ENCODE measurements around the gene NNAT. TPM values are rescaled to one million over a fixed set of nuclear protein-coding genes. Genes with fewer than 3 reads are reported as not detected.

The NNAT gene
- total RNA-seq, 1 donor from 2014 or later, result not detected

GRCh38 chr20:37503256-37503927 lies 17.7 kb upstream of the NNAT start:
- Histone ChIP-seq H3K79me2 (ENCODE audit: low read depth) (no peaks in the 10 kb centered on the region), H4K20me1 (ENCODE audit: low read depth) (peaks cover 31% of the 10 kb centered on the region), H3K27ac (no peak overlapping the region), H3K36me3 (no peaks in the 10 kb centered on the region), H3K4me2 (no peak overlapping the region), H3K9me3 (ENCODE audit: low read depth) (no peaks in the 10 kb centered on the region), H3K27me3 (no peaks in the 10 kb centered on the region), H3K4me1 (peaks cover 20% of the 10 kb centered on the region), H3K9ac (no peak overlapping the region), H3K4me3 (no peak overlapping the region), H3F3A (ENCODE audit: low read depth) (peaks cover 28% of the 10 kb centered on the region), H2AFZ (replicated peaks) (no peak overlapping the region)
- DNase-seq (ENCODE audit: low spot score), result no peak
- Mint-ChIP-seq H3K4me3 (no peak overlapping the region), H3K4me1 (no peaks in the 10 kb centered on the region), H3K9me3 (no peaks in the 10 kb centered on the region), H3K36me3 (no peaks in the 10 kb centered on the region), H3K27ac (no peak overlapping the region), H3K27me3 (ENCODE audit: insufficient read depth, low read depth) (no peaks in the 10 kb centered on the region)
- TF ChIP-seq EZH2phosphoT487 (IDR thresholded peaks at IDR 0.05) (no peak), EZH2 (IDR thresholded peaks at IDR 0.05) (no peak)
- TF ChIP-seq, protein P1, sequence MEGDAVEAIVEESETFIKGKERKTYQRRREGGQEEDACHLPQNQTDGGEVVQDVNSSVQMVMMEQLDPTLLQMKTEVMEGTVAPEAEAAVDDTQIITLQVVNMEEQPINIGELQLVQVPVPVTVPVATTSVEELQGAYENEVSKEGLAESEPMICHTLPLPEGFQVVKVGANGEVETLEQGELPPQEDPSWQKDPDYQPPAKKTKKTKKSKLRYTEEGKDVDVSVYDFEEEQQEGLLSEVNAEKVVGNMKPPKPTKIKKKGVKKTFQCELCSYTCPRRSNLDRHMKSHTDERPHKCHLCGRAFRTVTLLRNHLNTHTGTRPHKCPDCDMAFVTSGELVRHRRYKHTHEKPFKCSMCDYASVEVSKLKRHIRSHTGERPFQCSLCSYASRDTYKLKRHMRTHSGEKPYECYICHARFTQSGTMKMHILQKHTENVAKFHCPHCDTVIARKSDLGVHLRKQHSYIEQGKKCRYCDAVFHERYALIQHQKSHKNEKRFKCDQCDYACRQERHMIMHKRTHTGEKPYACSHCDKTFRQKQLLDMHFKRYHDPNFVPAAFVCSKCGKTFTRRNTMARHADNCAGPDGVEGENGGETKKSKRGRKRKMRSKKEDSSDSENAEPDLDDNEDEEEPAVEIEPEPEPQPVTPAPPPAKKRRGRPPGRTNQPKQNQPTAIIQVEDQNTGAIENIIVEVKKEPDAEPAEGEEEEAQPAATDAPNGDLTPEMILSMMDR (IDR thresholded peaks at IDR 0.05), result no peak

DNA sequence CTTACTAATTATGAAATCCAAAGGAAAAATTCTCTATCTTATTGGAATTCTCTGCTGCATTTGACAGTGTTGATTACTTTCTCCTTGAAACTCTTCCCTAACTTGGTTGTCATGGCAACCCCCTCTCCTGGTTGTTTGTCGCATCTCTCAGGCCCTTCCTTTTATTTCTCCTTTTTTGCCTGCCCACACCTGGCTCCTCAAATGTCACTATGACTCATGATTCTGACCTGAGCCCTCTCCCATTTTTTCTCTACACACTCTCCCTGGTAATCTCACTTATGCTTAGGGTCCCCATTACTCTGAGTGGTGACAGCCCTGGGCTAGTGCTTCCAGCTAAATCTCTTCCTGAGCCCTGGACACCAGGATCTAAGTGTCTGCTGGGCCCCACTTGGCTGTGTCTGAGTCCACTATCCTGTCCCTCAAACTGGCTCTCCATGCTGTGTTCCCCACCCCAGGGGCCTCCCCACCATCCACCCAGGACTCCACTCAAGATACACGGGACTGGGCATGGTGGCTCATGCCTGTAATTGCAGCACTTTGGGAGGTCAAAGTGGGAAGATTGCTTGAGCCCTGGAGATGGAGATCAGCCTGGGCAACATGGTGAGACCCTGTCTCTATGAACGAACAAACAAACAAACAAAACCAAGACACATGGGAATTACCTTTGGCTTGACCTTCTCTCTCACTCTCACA lies 16.5 kb upstream of the NNAT start:
- peaks cover 2% of the 10 kb centered on the region for H3K36me3 Mint-ChIP-seq
- no peaks in the 10 kb centered on the region for H3K4me1 Mint-ChIP-seq
- TF ChIP-seq, protein P1 (IDR thresholded peaks at IDR 0.05), result no peak
- TF ChIP-seq EZH2phosphoT487 (IDR thresholded peaks at IDR 0.05), result no peak

GRCh38 chr20:37505263-37506151 lies 15.5 kb upstream of the NNAT start:
- no peaks in the 10 kb centered on the region for H3K4me1 Mint-ChIP-seq
- peak; percentile 53 for DNase-seq (ENCODE audit: low spot score)
- no peak overlapping the region for H3K4me3 Mint-ChIP-seq
- TF ChIP-seq EZH2 (IDR thresholded peaks at IDR 0.05) (no peak), EZH2phosphoT487 (IDR thresholded peaks at IDR 0.05) (peak; percentile 28)
- TF ChIP-seq, protein P1 (IDR thresholded peaks at IDR 0.05), result no peak
- no peaks in the 10 kb centered on the region for H3K9me3 Mint-ChIP-seq
- Histone ChIP-seq H3K4me2 (peak overlapping the region; percentile 62), H3K9ac (no peak overlapping the region), H4K20me1 (ENCODE audit: low read depth) (peaks cover 42% of the 10 kb centered on the region), H3K4me1 (peaks cover 20% of the 10 kb centered on the region), H3K9me3 (ENCODE audit: low read depth) (no peaks in the 10 kb centered on the region), H3F3A (ENCODE audit: low read depth) (peaks cover 28% of the 10 kb centered on the region), H3K4me3 (no peak overlapping the region), H3K36me3 (no peaks in the 10 kb centered on the region), H2AFZ (replicated peaks) (no peak overlapping the region), H3K27me3 (no peaks in the 10 kb centered on the region), H3K27ac (no peak overlapping the region), H3K79me2 (ENCODE audit: low read depth) (no peaks in the 10 kb centered on the region)
- no peaks in the 10 kb centered on the region for H3K27me3 Mint-ChIP-seq (ENCODE audit: insufficient read depth, low read depth)
- H3K36me3 Mint-ChIP-seq, result peaks cover 5% of the 10 kb centered on the region
- no peak overlapping the region for H3K27ac Mint-ChIP-seq

More for the DNA sequence above, 16.5 kb upstream of the NNAT start:
- no peaks in the 10 kb centered on the region for H3K27me3 Mint-ChIP-seq (ENCODE audit: insufficient read depth, low read depth)
- Histone ChIP-seq H3F3A (ENCODE audit: low read depth) (peaks cover 28% of the 10 kb centered on the region), H3K36me3 (no peaks in the 10 kb centered on the region), H3K27ac (no peak overlapping the region), H3K4me1 (peaks cover 20% of the 10 kb centered on the region), H3K27me3 (no peaks in the 10 kb centered on the region), H4K20me1 (ENCODE audit: low read depth) (peaks cover 39% of the 10 kb centered on the region), H2AFZ (replicated peaks) (no peak overlapping the region), H3K9ac (no peak overlapping the region), H3K4me2 (no peak overlapping the region), H3K9me3 (ENCODE audit: low read depth) (no peaks in the 10 kb centered on the region), H3K4me3 (no peak overlapping the region), H3K79me2 (ENCODE audit: low read depth) (no peaks in the 10 kb centered on the region)
- H3K27ac Mint-ChIP-seq, result no peak overlapping the region
- DNase-seq (ENCODE audit: low spot score), result peak; percentile 59
- H3K4me3 Mint-ChIP-seq, result no peak overlapping the region
- no peaks in the 10 kb centered on the region for H3K9me3 Mint-ChIP-seq
